Nephron progenitor cell (in vitro differentiated cells): ENCODE measurements around the gene CHD2.

Experiments used
- DNase-seq: peaks from one replicate; pipeline ENCODE4 v3.0.0; 2021
- H3K27ac Mint-ChIP-seq: 2 replicates; pipeline ENCODE4 v1.8.0; 2021; ENCODE audit warnings: mild to moderate bottlenecking, moderate library complexity, mixed read lengths
- H3K27me3 Mint-ChIP-seq: 2 replicates; pipeline ENCODE4 v1.8.0; 2021; ENCODE audit warnings: mild to moderate bottlenecking, low read depth, mixed read lengths; ENCODE audit not compliant: poor library complexity
- H3K36me3 Mint-ChIP-seq: 2 replicates; pipeline ENCODE4 v1.8.0; 2021; ENCODE audit warnings: low read depth, mixed read lengths
- H3K4me1 Mint-ChIP-seq: 2 replicates; pipeline ENCODE4 v1.8.0; 2021; ENCODE audit warnings: mixed read lengths
- H3K4me3 Mint-ChIP-seq: 2 replicates; pipeline ENCODE4 v1.8.0; 2021; ENCODE audit warnings: mild to moderate bottlenecking, moderate library complexity, mixed read lengths
- H3K9me3 Mint-ChIP-seq: 2 replicates; pipeline ENCODE4 v1.8.0; 2021; ENCODE audit warnings: mild to moderate bottlenecking, moderate library complexity, mixed read lengths
- CTCF ChIP-seq: fragments of 200-600 bp; sonication (generic); IDR thresholded peaks from 2 replicates; pipeline ENCODE4 v1.5.0; 2021; ENCODE audit warnings: antibody characterized with exemption

CHD2 gene

GRCh38 chr15:92968926-92969651 is 69.0 kb downstream of the CHD2 start:
- Mint-ChIP-seq H3K27ac (peak overlapping the region; percentile 75), H3K9me3 (no peaks in the 10 kb centered on the region), H3K4me3 (no peak overlapping the region), H3K36me3 (peaks cover 92% of the 10 kb centered on the region), H3K27me3 (no peaks in the 10 kb centered on the region), H3K4me1 (no peaks in the 10 kb centered on the region)
- no peak for TF ChIP-seq CTCF
- no peak for DNase-seq

- Mint-ChIP-seq H3K9me3 (no peaks in the 10 kb centered on the region), H3K27ac (no peak overlapping the region), H3K27me3 (no peaks in the 10 kb centered on the region), H3K4me1 (no peaks in the 10 kb centered on the region), H3K4me3 (no peak overlapping the region), H3K36me3 (peaks cover 89% of the 10 kb centered on the region)
- no peak for DNase-seq
- TF ChIP-seq CTCF: no peak
Observed at GRCh38 chr15:92970656-92971055, 70.5 kb downstream of the CHD2 start.

GRCh38 chr15:92971081-92971480 is 71.0 kb downstream of the CHD2 start:
- Mint-ChIP-seq H3K4me1 (no peaks in the 10 kb centered on the region), H3K4me3 (no peak overlapping the region), H3K9me3 (no peaks in the 10 kb centered on the region), H3K36me3 (peaks cover 89% of the 10 kb centered on the region), H3K27me3 (no peaks in the 10 kb centered on the region), H3K27ac (peak overlapping the region; percentile 15)
- DNase-seq: no peak
- TF ChIP-seq CTCF: no peak

GRCh38 chr15:92971713-92972112 is 71.6 kb downstream of the CHD2 start:
- no peaks in the 10 kb centered on the region for H3K4me1 Mint-ChIP-seq
- peak overlapping the region; percentile 83 for H3K27ac Mint-ChIP-seq
- TF ChIP-seq CTCF: no peak
- peaks cover 88% of the 10 kb centered on the region for H3K36me3 Mint-ChIP-seq
- H3K27me3 Mint-ChIP-seq: no peaks in the 10 kb centered on the region
- no peak overlapping the region for H3K4me3 Mint-ChIP-seq
- no peaks in the 10 kb centered on the region for H3K9me3 Mint-ChIP-seq
- no peak for DNase-seq

- H3K9me3 Mint-ChIP-seq: no peaks in the 10 kb centered on the region
- TF ChIP-seq CTCF: no peak
- H3K4me1 Mint-ChIP-seq: no peaks in the 10 kb centered on the region
- H3K4me3 Mint-ChIP-seq: no peak overlapping the region
- H3K27me3 Mint-ChIP-seq: no peaks in the 10 kb centered on the region
- H3K27ac Mint-ChIP-seq: peak overlapping the region; percentile 44
- H3K36me3 Mint-ChIP-seq: peaks cover 62% of the 10 kb centered on the region
- no peak for DNase-seq
Observed at GRCh38 chr15:92974183-92974915, 74.2 kb downstream of the CHD2 start.
